Measurements from ENCODE around the gene KIF5A.
A peak's percentile ranks its signal among the peaks of the same experiment; 100 is the strongest.

The KIF5A gene

GRCh38 chr12:57535764-57536596 is 13.9 kb upstream of the KIF5A start:
- DNase-seq (ENCODE audit: low read depth), result no peak

GRCh38 chr12:57536597-57536942 is 13.3 kb upstream of the KIF5A start:
- no peak for DNase-seq (ENCODE audit: low read depth)

GRCh38 chr12:57539134-57539768 is 10.6 kb upstream of the KIF5A start:
- no peak for DNase-seq (ENCODE audit: low read depth)

DNA sequence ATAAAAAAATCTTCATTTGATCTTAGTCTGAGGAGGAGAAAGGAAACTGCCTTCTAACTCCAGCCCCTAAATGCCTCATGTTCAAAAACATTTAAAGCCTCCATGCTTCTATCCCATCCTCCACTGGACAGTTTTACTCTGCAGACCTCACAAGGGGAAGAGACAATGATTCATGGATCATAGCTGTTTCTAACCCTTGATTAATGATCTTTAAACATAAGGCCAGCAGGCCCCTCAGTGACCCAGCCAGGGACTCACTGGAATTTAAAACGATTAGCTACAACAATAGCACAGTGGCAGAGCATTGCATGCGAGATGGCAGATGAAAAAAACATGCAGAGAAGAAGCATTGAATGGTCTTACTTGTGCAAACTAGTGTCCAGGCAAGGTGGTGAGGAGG is 8.8 kb upstream of the KIF5A start:
- no peak for DNase-seq (ENCODE audit: low read depth)

DNA sequence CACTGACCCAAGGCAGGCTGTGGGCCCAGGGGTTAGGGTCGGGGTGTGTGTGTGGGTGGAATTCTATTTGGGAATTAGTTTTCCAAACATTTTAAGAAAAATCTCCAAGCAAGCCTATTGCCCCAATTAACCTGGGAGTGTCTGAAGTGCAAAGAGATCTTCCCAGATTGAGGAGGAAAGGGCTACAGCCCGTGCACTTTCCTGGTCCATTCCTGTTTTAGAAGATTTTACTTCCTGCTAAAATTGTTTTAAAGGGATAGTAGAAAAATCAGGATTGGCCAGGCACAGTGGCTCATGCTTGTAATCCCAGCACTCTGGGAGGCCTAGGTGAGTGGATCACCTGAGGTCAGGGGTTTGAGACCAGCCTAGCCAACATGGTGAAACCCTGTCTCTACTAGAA is 8.1 kb upstream of the KIF5A start:
- DNase-seq (ENCODE audit: low read depth), result no peak

DNA sequence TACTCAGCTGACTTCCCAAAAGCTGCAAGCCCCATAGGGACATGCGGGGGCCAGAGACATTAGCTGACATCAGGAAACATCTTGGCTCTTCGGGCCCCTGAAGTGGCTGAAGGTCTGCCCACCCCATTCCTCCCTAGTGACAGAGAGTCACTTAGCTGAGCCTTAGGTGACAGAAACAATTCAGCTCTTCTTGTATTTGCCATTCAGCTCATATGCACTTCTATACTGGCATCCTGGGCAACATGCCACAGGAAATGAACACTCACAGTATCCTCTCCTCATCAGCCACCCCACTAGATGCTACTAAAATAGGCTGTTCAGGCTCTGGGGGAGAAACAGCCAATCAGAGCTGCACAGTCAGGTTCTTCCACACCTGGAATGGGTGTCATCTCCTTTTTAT is 6.3 kb upstream of the KIF5A start:
- DNase-seq (ENCODE audit: low read depth), result no peak

DNA sequence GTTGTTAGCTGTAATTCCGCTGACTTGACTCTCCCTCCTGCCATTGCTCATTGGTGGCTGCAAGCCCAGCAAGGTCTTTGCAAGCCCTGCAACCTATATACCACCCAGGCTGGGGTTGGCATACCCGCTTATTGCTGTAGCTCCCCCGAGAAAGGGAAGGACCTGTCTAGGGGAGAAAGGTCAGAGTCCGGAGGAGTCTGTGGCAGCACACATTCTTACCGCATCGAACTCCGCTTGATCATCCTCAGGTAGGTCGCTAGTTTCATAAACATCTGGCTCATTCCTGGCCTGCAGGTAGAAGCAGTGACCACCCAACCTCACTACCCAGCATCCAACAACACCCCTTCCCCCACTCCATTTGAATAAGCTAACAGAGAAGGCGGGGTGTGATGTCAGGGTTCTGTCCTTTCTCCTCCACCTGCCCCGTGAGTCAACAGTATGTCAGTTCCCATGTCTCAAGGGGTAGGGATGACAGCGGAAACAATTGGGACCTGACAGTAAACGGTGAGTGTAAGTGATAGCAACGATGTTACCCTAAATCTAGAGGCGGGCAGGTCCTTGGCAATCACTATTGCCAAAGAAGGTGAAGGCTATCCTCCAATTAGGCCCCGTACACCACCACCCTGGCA is 3.9 kb upstream of the KIF5A start:
- no peak for DNase-seq (ENCODE audit: low read depth)

DNA sequence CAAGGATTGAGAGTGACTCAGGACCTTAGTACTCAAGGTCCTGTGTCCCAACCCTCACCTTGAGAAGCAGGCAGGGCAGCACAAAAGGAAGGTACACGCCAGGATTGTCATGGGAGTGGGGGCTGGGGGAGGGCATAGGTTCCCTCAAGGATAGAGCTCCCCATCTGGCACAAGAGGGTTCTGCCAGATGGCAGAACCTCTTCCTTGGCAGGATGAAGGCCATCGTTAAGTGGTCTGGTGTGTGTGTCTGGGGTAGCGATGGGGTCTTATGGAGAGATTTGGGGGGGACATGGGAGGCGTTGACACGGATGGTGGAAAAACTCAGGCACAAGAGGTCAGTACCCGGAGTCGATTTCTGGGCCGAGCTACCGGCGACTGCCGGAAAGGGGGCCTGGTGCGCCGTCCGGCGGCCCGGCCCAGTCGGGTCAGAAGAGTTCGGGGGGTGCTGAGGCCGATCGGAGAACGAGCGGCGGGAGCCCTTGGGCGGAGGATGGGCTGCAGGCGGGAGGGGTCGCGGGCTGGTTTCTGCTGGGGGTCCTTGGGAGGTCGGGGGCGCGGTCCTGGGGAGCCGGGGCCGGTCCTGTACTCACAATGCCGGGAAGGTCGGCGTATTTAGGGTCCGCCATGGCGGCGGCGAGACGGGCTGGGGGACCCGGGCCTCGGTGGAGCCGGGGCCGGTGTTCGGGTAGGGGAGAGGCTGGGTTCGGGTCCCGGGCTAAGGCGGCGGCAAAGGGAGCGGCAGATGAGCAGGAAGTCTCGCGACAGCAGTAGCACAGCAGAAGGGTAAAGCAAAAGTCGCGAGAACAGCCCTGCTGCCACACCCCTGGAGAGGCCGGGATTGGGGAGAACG is 3.2 kb upstream of the KIF5A start, which contains the start of gene DCTN2:
TSS of gene DCTN2 (minus strand) at position 755 of the 850 bp plus-strand sequence. CDS start at position 626, 129 bp downstream.
- DNase-seq (ENCODE audit: low read depth), result peak; percentile 89

GRCh38 chr12:57547288-57548012 is 2.4 kb upstream of the KIF5A start:
- no peak for DNase-seq (ENCODE audit: low read depth)

- DNase-seq (ENCODE audit: low read depth), result no peak
These were observed 1.9 kb upstream of the KIF5A start for GRCh38 chr12:57548013-57548315.

GRCh38 chr12:57548488-57548887 is 1.4 kb upstream of the KIF5A start:
- DNase-seq (ENCODE audit: low read depth), result no peak

GRCh38 chr12:57549203-57549908 is 488 bp upstream of the KIF5A start:
- no peak for DNase-seq (ENCODE audit: low read depth)

GRCh38 chr12:57550641-57551549 is 1.1 kb downstream of the KIF5A start:
- DNase-seq (ENCODE audit: low read depth), result no peak

DNA sequence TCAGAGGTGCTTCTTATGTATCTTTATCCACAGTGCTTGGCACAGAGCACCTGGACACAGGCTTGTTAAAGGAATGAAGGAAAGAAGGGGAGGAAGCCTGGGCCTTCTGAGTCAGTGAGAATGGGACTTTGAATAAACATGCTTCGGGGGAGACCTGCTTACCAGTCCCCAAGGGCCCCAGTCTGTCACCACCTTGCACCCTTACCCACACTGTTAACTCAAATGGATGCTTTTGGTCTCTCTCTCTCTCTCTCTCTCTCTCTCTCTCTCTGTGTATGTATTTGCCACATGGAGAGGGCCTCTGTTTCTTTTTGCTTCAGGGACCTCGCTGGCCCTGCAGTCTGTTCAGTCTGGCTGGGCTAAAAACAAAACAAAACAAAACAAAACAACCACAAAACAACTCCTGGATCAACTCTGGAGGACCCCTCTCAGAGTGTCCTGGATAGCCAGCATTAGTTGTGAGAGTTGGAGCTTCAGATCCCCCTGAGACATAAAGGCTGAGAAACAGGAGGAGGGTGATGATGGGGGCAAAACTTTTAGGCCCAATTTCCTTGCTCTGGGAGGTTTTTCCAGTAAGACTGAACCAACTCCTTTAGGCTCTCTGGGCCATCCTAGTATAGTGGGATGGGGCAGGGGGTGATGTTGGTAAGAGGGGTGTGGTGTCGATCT is 1.9 kb downstream of the KIF5A start:
- no peak for DNase-seq (ENCODE audit: low read depth)

GRCh38 chr12:57552306-57552651 is 2.4 kb downstream of the KIF5A start:
- no peak for DNase-seq (ENCODE audit: low read depth)

GRCh38 chr12:57552835-57553313 is 3.0 kb downstream of the KIF5A start:
- no peak for DNase-seq (ENCODE audit: low read depth)

GRCh38 chr12:57553343-57554202 is 3.7 kb downstream of the KIF5A start:
- no peak for DNase-seq (ENCODE audit: low read depth)

DNA sequence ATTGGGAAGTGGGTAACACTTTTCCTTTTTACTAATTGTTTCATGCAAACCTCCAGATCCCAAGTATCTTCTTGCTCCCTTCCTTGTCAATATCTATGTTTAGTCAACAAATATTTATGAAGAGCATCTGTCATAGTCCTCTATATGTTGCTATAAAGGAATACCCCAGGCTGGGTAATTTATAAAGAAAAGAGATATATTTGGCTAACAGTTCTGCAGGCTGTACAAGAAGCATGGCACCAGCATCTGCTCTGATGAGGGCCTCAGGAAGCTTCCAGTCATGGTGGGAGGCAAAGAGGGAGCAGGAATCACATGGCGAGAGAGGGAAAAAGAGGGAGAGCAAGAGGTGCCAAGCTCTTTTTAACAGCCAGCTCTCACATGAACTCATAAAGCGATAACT is 4.6 kb downstream of the KIF5A start:
- no peak for DNase-seq (ENCODE audit: low read depth)
